K562 (cell line): ENCODE results near the gene EML5. TPM values are rescaled to one million over a fixed set of nuclear protein-coding genes. Genes with fewer than 3 reads are reported as not detected.

Source experiments
- polyA plus RNA-seq, 8 experiments: library from polyadenylated mRNA; depleted of rRNA in 4 of 8; stranded (reverse) in 5 of 8; unstranded in 3 of 8; fragments of >200 nt; fragmentation: Nextera tagmentation in 2 of 8; fragmentation: Illumina TruSeq in 1 of 8; extraction: Ambion mirVana in 2 of 8; extraction: Trizol in 1 of 8; gene quantifications; 2 replicates each; pipeline versions ENCODE4 v1.2.1 to v1.2.3, GENCODE V29; 2011 to 2014; ENCODE audit warnings: inconsistent platforms in 1 of 8, missing spikeins in 1 of 8
- small RNA-seq: library from RNA; depleted of rRNA; stranded (forward); fragments of <200 nt; gene quantifications from one replicate; pipeline ENCODE3, GENCODE V24; 2014
- total RNA-seq, 7 experiments: library from RNA; depleted of rRNA in 6 of 7; stranded (reverse); fragments of >200 nt in 6 of 7; fragmentation: Illumina TruSeq in 2 of 7; extraction: Trizol in 2 of 7; gene quantifications; 2 replicates each; pipeline versions ENCODE4 v1.2.1 to v1.2.3, GENCODE V29; 2011 to 2021; ENCODE audit warnings: low replicate concordance in 1 of 7

The EML5 gene
- total and polyA plus RNA-seq, 9 of the 15 experiments (the other 6 are each of a cell fraction or from before 2014, with no cell fraction given): 0.06 to 0.34 (median 0.22) TPM

Small RNA genes within 50 kb of the gene (small RNA-seq; reads per million reads assigned to genes)
- gene RF00019 (not detected), gene RNU4-92P (not detected)

Other genes with a start within 250 kb of the EML5 start
- gene PTPN21, start 237.9 kb downstream of the EML5 start, total RNA-seq (2014; rRNA removed): 1.3 and 1.6 TPM in 2 replicates
- 0.45 and 0.55 TPM in 2 replicates for gene PTPN21, start 237.9 kb downstream of the EML5 start, total RNA-seq (2014; rRNA removed; fragmentation: Illumina TruSeq; extraction: Trizol)
- gene PTPN21, start 237.9 kb downstream of the EML5 start, total RNA-seq (2015; rRNA removed; fragmentation: Illumina TruSeq; extraction: Trizol): 0.60 and 0.94 TPM in 2 replicates
- 1.9 and 2.2 TPM in 2 replicates for gene PTPN21, start 237.9 kb downstream of the EML5 start, total RNA-seq (2021)
- 0.79 and 1.2 TPM in 2 replicates for gene PTPN21, start 237.9 kb downstream of the EML5 start, polyA plus RNA-seq (2011; rRNA removed)
- 1.1 and 1.2 TPM in 2 replicates for gene PTPN21, start 237.9 kb downstream of the EML5 start, polyA plus RNA-seq (2014; fragmentation: Illumina TruSeq; extraction: Trizol)
- gene PTPN21, start 237.9 kb downstream of the EML5 start, polyA plus RNA-seq (2014; fragmentation: Nextera tagmentation; extraction: Ambion mirVana): under 1 TPM; 0.06 to 0.22 TPM
- gene PTPN21, start 237.9 kb downstream of the EML5 start, polyA plus RNA-seq (2014; rRNA removed): 0.62 and 1.6 TPM in 2 replicates
- 38.0 and 40.4 TPM in 2 replicates for gene ZC3H14, start 229.9 kb downstream of the EML5 start, total RNA-seq (2014; rRNA removed)
- 51.0 and 55.0 TPM in 2 replicates for gene ZC3H14, start 229.9 kb downstream of the EML5 start, total RNA-seq (2014; rRNA removed; fragmentation: Illumina TruSeq; extraction: Trizol)
- 57.0 and 63.3 TPM in 2 replicates for gene ZC3H14, start 229.9 kb downstream of the EML5 start, total RNA-seq (2015; rRNA removed; fragmentation: Illumina TruSeq; extraction: Trizol)
- gene ZC3H14, start 229.9 kb downstream of the EML5 start, total RNA-seq (2021): 38.4 and 45.3 TPM in 2 replicates
- 108 and 109 TPM in 2 replicates for gene ZC3H14, start 229.9 kb downstream of the EML5 start, polyA plus RNA-seq (2011; rRNA removed)
- 59.7 and 71.8 TPM in 2 replicates for gene ZC3H14, start 229.9 kb downstream of the EML5 start, polyA plus RNA-seq (2014; fragmentation: Illumina TruSeq; extraction: Trizol)
- gene ZC3H14, start 229.9 kb downstream of the EML5 start, polyA plus RNA-seq (2014; fragmentation: Nextera tagmentation; extraction: Ambion mirVana): 10 to 100 TPM; 21.1 to 31.1 TPM
- gene ZC3H14, start 229.9 kb downstream of the EML5 start, polyA plus RNA-seq (2014; rRNA removed): 30.9 and 37.3 TPM in 2 replicates
- 7.1 and 7.5 TPM in 2 replicates for gene TTC8, start 31.7 kb upstream of the EML5 start, total RNA-seq (2014; rRNA removed)
- 7.3 and 9.2 TPM in 2 replicates for gene TTC8, start 31.7 kb upstream of the EML5 start, total RNA-seq (2014; rRNA removed; fragmentation: Illumina TruSeq; extraction: Trizol)
- 6.9 and 8.3 TPM in 2 replicates for gene TTC8, start 31.7 kb upstream of the EML5 start, total RNA-seq (2015; rRNA removed; fragmentation: Illumina TruSeq; extraction: Trizol)
- gene TTC8, start 31.7 kb upstream of the EML5 start, total RNA-seq (2021): 8.1 and 9.6 TPM in 2 replicates
- gene TTC8, start 31.7 kb upstream of the EML5 start, polyA plus RNA-seq (2011; rRNA removed): 17.9 and 22.7 TPM in 2 replicates
- 9.3 and 13.2 TPM in 2 replicates for gene TTC8, start 31.7 kb upstream of the EML5 start, polyA plus RNA-seq (2014; fragmentation: Illumina TruSeq; extraction: Trizol)
- 10 to 100 TPM in 1 of 2 experiments, 1 to 10 TPM in 1; 8.0 to 11.8 TPM for gene TTC8, start 31.7 kb upstream of the EML5 start, polyA plus RNA-seq (2014; fragmentation: Nextera tagmentation; extraction: Ambion mirVana)
- 10.6 and 12.4 TPM in 2 replicates for gene TTC8, start 31.7 kb upstream of the EML5 start, polyA plus RNA-seq (2014; rRNA removed)